IMR-90 (cell line): ENCODE results near the gene ZFP36L1. TPM values are rescaled to one million over a fixed set of nuclear protein-coding genes. Genes with fewer than 3 reads are reported as not detected.

Source experiments
- MAFK ChIP-seq: IDR thresholded peaks from 2 replicates; pipeline ENCODE4 v1.6.1; 2012; ENCODE audit warnings: low read depth, low read length, improper control_type of control experiment
- MAZ ChIP-seq: IDR thresholded peaks from 2 replicates; pipeline ENCODE4 v1.6.1; 2012; ENCODE audit warnings: low read depth, mild to moderate bottlenecking, low read length, improper control_type of control experiment, moderate library complexity, borderline replicate concordance
- RCOR1 ChIP-seq: IDR thresholded peaks from 2 replicates; pipeline ENCODE4 v1.6.1; 2012; ENCODE audit warnings: mild to moderate bottlenecking, low read length, improper control_type of control experiment; ENCODE audit not compliant: insufficient replicate concordance
- polyA plus RNA-seq, 3 experiments: library from polyadenylated mRNA; depleted of rRNA; stranded (reverse); fragments of >200 nt; gene quantifications; 2 replicates each; pipeline ENCODE4 v1.2.3, GENCODE V29; 2012; ENCODE audit warnings: low replicate concordance in 1 of 3
- total RNA-seq: library from RNA; depleted of rRNA; stranded (reverse); fragments of >200 nt; gene quantifications from 2 replicates; pipeline ENCODE4 v1.2.3, GENCODE V29; 2012

Gene ZFP36L1
- total and polyA plus RNA-seq, 2 of the 4 experiments (the other 2 are of a cell fraction), result 6.5 to 140 TPM

- TF ChIP-seq MAFK (no peak), RCOR1 (no peak), MAZ (peak; percentile 46; the same call in 1 of the 2 replicates)
Measured at GRCh38 chr14:68788996-68789820, 3.7 kb downstream of the ZFP36L1 start (continued).
